GM19324 (cell line): ENCODE measurements around the gene ACIN1.

Experiments
- ATAC-seq: cut with Tn5 transposase; IDR thresholded peaks from one replicate; pipeline ENCODE4 v1.9.1; 2021; ENCODE audit warnings: mild to moderate bottlenecking, moderate library complexity; ENCODE audit not compliant: unreplicated experiment, low FRiP score

Gene ACIN1

DNA sequence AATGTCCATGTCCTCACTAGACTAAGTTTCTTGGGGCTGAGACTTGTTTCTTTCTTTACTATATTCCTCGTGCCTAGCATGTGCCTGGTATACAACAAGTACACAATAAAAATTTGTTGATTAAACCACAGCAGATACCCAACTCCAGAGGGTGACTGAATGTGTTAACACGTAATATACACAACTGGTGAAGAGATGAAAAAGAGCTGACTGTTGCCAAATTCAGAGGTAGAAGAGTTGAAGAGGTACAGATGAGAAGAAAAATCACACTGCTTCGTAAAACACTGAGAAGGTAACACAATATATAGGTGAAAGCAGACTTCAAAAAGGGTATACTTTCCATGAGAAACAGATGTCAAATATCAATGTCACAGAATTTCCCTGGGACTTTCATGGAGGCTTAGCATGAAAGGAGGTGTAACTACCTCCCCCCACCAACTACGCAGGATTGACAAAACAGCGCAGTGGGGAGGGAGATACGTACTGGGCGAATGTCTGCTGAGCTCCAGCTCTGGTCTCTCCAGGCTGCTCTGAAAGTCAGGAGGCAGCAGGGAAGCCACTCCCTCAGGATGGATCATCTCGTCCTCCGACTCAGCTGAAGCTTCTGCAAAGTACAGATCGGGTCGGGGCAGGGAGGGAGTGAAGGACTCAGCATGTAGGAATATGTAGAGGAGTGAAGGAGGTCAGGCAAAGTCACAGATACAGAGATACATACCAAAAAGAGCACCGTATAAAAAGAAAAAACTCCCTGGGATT, 5.3 kb downstream of the ACIN1 start:
- no peak for ATAC-seq

DNA sequence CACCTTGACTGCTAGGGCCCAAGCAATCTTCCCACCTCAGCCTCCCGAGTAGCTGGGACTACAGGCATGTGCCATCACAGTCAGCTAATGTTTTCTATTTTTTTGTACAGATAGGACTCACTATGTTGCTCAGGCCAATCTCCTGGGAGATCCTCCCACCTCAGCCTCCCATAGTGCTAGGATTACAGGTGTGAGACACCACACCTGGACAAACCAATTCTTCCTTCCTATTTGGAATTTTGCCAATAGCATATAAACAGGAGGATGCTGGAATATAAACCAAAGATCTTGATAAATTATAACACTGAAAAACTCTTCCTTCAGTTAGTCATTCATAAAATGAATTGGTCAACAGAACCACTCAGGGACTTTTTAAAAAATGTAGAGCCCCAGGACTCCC, 8.4 kb downstream of the ACIN1 start:
- ATAC-seq: no peak

GRCh38 chr14:23085458-23085857, 9.5 kb downstream of the ACIN1 start:
- ATAC-seq: no peak

DNA sequence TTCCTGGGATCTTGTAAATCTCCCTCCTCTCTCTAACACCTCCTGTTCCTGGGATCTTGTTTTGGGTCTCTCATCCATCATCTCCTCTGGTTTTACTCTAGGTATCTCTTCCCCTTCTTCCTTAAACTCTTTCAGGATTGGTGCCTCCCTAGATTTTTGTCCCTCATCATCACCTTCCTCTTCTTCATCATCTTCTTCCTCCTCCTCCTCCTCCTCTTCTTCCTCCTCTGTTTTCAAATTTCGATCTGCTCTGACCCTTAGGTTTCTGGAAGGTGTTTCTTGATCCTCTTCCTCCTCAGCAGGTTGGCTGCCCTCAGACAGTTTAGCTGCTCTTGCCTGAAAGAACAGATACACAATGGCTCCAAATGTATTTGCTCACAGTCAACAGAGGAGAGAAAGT, 14.5 kb downstream of the ACIN1 start:
- no peak for ATAC-seq

GRCh38 chr14:23079716-23080115, 15.2 kb downstream of the ACIN1 start:
- no peak for ATAC-seq

- ATAC-seq: no peak
Observed at GRCh38 chr14:23078692-23079116, 16.2 kb downstream of the ACIN1 start.

DNA sequence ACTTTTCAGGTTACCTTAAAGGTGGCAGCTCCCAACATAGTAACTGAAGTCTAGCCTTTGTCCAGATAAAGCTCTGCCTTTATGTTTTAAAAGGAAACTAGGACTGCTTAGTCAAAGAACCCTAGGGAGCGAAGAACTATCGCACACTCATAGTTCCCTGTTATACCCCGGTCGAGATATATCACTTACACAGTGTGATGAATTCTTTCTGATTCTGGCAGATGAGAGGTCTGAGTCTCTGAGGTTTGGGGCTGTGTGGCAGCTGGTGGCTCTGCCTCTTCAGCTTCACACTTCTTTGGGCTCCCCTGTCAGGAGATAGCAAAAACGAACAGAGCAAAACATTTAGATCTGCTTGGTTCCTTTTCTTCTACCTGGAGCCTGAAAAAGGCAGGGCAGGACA, 17.0 kb downstream of the ACIN1 start:
- no peak for ATAC-seq

DNA sequence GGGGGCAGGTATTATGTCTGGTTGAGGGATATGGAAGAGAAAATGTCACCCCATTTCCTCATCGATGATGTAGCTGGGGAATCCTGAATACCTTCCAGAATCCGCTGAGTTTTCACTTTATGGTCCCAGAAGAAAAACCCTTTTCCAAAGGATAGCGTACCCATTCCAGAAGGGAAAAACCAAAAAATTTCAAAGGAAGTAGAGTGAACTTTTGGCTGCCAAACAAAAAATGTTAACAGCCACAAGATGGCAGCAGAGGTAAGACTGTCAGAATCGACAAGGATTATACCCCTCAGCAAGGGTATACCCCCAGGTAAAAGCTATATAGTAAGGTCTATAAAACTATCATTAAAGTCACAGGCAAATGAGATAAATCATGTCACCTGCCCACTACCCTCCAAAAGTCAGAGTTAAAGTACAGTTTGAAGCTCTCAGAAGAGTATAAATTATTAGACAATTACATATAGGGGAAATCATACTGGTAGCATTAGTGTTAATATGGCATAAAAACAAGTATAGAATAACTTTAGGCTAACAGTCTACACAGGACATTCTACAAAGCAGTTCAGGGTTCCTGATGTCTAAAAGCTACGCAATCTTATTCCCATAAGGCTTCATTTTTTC, 18.0 kb downstream of the ACIN1 start:
- ATAC-seq: no peak

DNA sequence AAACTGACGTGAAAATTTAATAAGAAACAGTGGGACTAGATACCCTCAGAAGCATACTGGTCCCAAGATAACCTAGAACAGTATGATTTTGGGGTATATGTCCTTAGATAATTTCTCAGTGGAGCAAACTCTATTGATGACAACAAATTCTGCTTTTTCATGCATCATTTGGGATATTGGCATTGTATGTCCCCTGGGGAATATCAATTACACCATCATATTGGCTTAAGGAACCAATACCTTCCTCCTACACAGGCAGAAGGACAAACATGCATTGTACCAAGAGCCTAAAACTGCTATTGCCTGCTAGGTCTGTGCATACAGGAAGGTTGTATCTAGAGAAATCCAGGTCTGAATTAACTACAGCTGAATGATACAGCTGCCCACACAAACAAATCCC, 20.0 kb downstream of the ACIN1 start:
- ATAC-seq: no peak

DNA sequence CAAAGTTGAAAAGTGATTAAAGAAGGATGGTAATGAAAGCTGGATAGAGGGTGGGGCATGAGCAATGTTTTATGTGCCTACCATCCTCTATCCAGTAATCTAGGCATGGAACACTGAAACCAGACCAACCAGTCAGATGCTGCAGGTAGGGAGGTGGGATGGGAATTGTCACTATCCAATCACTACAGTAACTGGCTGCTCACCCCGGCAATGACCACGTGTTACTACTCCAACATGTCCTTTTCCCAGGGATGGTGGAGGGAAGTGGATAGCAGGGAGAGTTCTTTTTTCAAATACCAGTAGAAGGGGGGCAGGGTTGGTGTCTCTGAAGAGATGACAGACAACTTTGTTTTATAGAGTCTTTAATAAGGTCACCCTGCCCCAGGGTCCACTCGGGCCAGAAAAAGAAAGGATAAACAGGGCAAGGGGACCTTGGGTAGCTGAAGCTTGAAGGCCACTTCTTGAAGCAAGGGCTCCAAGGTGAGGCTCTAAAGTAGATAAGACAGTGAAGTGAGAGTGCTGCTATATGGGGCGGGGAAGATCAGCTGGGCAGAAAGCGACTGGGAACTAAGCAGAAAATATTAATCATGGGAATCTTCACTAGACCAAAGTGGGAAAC, 22.9 kb downstream of the ACIN1 start:
- no peak for ATAC-seq

- peak; percentile 73 for ATAC-seq
Observed at GRCh38 chr14:23071244-23071920, 23.6 kb downstream of the ACIN1 start.

- ATAC-seq: no peak
Observed at GRCh38 chr14:23070262-23071129, 24.4 kb downstream of the ACIN1 start.

DNA sequence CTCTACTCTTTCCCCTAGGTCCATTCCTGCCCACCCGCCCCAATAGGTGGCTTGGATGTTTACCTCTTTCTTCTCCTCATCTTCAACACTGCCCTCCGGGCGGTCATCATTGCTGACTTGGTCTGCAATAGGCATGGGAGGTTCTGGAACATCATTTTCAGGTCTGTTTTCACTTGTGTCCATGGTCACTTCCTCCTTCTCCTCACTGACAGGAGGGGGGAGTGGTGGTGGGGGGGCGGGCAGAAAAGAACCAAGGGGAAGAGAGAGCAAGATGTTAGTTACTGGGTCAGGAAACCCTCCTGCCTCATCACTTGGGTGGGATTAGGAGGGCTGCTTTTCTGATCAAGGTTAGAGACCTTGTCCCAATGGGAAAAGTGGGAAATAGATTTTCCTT, 25.5 kb downstream of the ACIN1 start:
- no peak for ATAC-seq

GRCh38 chr14:23068789-23069412, 26.0 kb downstream of the ACIN1 start:
- ATAC-seq: peak; percentile 50

GRCh38 chr14:23067847-23068788, 26.8 kb downstream of the ACIN1 start:
- ATAC-seq: no peak

GRCh38 chr14:23066855-23067744, 27.8 kb downstream of the ACIN1 start:
- no peak for ATAC-seq

- no peak for ATAC-seq
Observed at GRCh38 chr14:23066368-23066767, 28.6 kb downstream of the ACIN1 start.

- ATAC-seq: no peak
Observed at GRCh38 chr14:23063601-23064000, 31.3 kb downstream of the ACIN1 start.
